Esophagus muscularis mucosa (tissue), 4 donors: Measurements from ENCODE around the gene GPRC6A.

Source experiments
- CTCF ChIP-seq, 3 experiments: fragments of 200-600 bp in 2 of 3; fragments of 450-650 bp in 1 of 3; sonication (generic) in 2 of 3; IDR thresholded peaks; one replicate each; pipeline ENCODE4 v1.5.1; 2017 to 2019; ENCODE audit warnings: antibody characterized with exemption in 3 of 3, mild to moderate bottlenecking in 2 of 3, moderate library complexity in 1 of 3
- EP300 ChIP-seq: sonication (generic); formaldehyde crosslinking; IDR thresholded peaks from one replicate; pipeline ENCODE4 v1.6.1; 2017; ENCODE audit warnings: antibody characterized with exemption
- POLR2A ChIP-seq: fragments of 450-650 bp; IDR thresholded peaks from one replicate; pipeline ENCODE4 v1.6.1; 2017; ENCODE audit warnings: antibody characterized with exemption, moderate library complexity, mild to moderate bottlenecking, low read depth
- POLR2AphosphoS5 ChIP-seq, 2 donors: sonication (generic); formaldehyde crosslinking; IDR thresholded peaks; one replicate each; pipeline ENCODE4 v1.6.1; 2017; ENCODE audit warnings: antibody characterized with exemption in 2 of 2

GRCh38 chr6:116764961-116765841 is 63.7 kb downstream of the GPRC6A start, which contains the start of gene FAM162B:
- TF ChIP-seq POLR2A = no peak
- no peak for TF ChIP-seq CTCF (IDR thresholded peaks at IDR 0.05)
- no peak for TF ChIP-seq POLR2AphosphoS5 (IDR thresholded peaks at IDR 0.05)
- no peak for TF ChIP-seq EP300
